Tibial nerve (tissue), 4 donors: ENCODE measurements around the gene TMEM123.

ENCODE experiments used
- CTCF ChIP-seq, 5 experiments: fragments of 200-600 bp in 3 of 5; fragments of 450-650 bp in 2 of 5; sonication (generic) in 3 of 5; IDR thresholded peaks; one replicate each; pipeline ENCODE4 v1.5.1; 2016 to 2019; ENCODE audit warnings: antibody characterized with exemption in 5 of 5, mild to moderate bottlenecking in 3 of 5, moderate library complexity in 2 of 5
- EP300 ChIP-seq, 2 donors: sonication (generic); formaldehyde crosslinking; IDR thresholded peaks; one replicate each; pipeline ENCODE4 v1.6.1; 2017; ENCODE audit warnings: antibody characterized with exemption in 2 of 2, mild to moderate bottlenecking in 1 of 2
- POLR2A ChIP-seq, 2 donors: fragments of 450-650 bp; IDR thresholded peaks; one replicate each; pipeline ENCODE4 v1.6.1; 2017; ENCODE audit warnings: antibody characterized with exemption in 2 of 2, mild to moderate bottlenecking in 2 of 2, moderate library complexity in 2 of 2

DNA sequence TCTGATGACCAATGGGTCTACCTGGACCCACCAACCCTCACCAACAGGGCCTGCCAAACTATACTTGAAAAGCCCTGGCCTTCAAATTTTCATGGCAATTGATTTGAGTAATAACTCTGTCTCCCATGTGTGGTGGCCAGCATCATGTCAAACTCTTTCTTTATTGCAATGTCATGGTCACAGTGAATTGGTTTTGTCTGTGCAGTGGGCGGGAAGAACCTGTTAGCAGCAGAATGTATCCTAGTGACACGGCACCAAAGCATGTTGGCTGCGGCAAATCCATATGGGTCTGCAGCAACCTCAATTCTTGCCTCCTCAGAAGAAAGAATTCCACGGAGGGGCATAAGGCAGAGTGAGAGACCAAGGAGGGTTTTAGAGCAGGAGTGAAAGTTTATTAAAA is 19.6 kb upstream of the TMEM123 start:
- TF ChIP-seq CTCF (IDR thresholded peaks at IDR 0.05) (no peak), POLR2A (IDR thresholded peaks at IDR 0.05) (no peak), EP300 (IDR thresholded peaks at IDR 0.05) (no peak)
